Measurements from ENCODE around the gene HOXC4.
"Not testable (repeated sequence)": the region's sequence is repeated elsewhere in the genome, so short reads cannot be mapped to it uniquely, and the experiment has no call there.

Gene HOXC4

GRCh38 chr12:54100588-54100987 is 47.0 kb downstream of the HOXC4 start:
- not testable (repeated sequence) for DNase-seq

- DNase-seq, result not testable (repeated sequence)
Measured at GRCh38 chr12:54102223-54102622, 48.6 kb downstream of the HOXC4 start.

- DNase-seq, result not testable (repeated sequence)
Measured at GRCh38 chr12:54103827-54104226, 50.2 kb downstream of the HOXC4 start.
